WTC11 (cell line): ENCODE measurements around the gene TTLL11.

Experiments used
- CBFB ChIP-seq: sonication (generic); formaldehyde crosslinking; IDR thresholded peaks from 2 replicates; pipeline ENCODE4 v1.8.1; 2022; ENCODE audit warnings: mild to moderate bottlenecking, low read depth, missing genetic modification reagents
- ETV6 ChIP-seq: sonication (generic); formaldehyde crosslinking; IDR thresholded peaks from 2 replicates; pipeline ENCODE4 v1.8.1; 2022; ENCODE audit warnings: mild to moderate bottlenecking, missing genetic modification reagents
- JUN ChIP-seq: sonication (generic); formaldehyde crosslinking; IDR thresholded peaks from 2 replicates; pipeline ENCODE4 v1.8.0; 2023; ENCODE audit warnings: mild to moderate bottlenecking, missing genetic modification reagents
- NFYB ChIP-seq: sonication (generic); formaldehyde crosslinking; conservative IDR thresholded peaks from 2 replicates; pipeline ENCODE4 v1.8.0; 2022; ENCODE audit warnings: low read depth, missing genetic modification reagents
- SMAD4 ChIP-seq: sonication (generic); formaldehyde crosslinking; IDR thresholded peaks from 2 replicates; pipeline ENCODE4 v1.8.0; 2022; ENCODE audit warnings: mild to moderate bottlenecking, missing genetic modification reagents
- SP1 ChIP-seq: sonication (generic); formaldehyde crosslinking; conservative IDR thresholded peaks from 2 replicates; pipeline ENCODE4 v1.8.1; 2022; ENCODE audit warnings: missing genetic modification reagents
- TP53 ChIP-seq: sonication (generic); formaldehyde crosslinking; IDR thresholded peaks from 2 replicates; pipeline ENCODE4 v1.8.1; 2023; ENCODE audit warnings: mild to moderate bottlenecking, missing genetic modification reagents
- ZNF138 ChIP-seq: sonication (generic); formaldehyde crosslinking; conservative IDR thresholded peaks from 2 replicates; pipeline ENCODE4 v1.8.1; 2022; ENCODE audit warnings: mild to moderate bottlenecking, moderate library complexity, missing genetic modification reagents
- ZNF423 ChIP-seq: fragments of 250-450 bp; sonication (Bioruptor Pico); IDR thresholded peaks from 2 replicates; pipeline ENCODE4 v2.1.2; 2022; ENCODE audit warnings: mild to moderate bottlenecking, moderate library complexity
- TF ChIP-seq, protein P1 (sequence below): fragments of 200-600 bp; IDR thresholded peaks from 2 replicates; pipeline ENCODE4 v1.8.0; 2022; ENCODE audit warnings: antibody characterized with exemption
- TF ChIP-seq, protein P2 (sequence below): sonication (generic); formaldehyde crosslinking; IDR thresholded peaks from 2 replicates; pipeline ENCODE4 v1.8.1; 2022; ENCODE audit warnings: low read depth, mild to moderate bottlenecking, moderate library complexity, missing genetic modification reagents, borderline replicate concordance
- TF ChIP-seq, protein P3 (sequence below): sonication (generic); formaldehyde crosslinking; IDR thresholded peaks from 2 replicates; pipeline ENCODE4 v1.8.0; 2022; ENCODE audit warnings: mild to moderate bottlenecking, missing genetic modification reagents
- TF ChIP-seq, protein P4 (sequence below): sonication (generic); formaldehyde crosslinking; IDR thresholded peaks from 2 replicates; pipeline ENCODE4 v1.8.1; 2023; ENCODE audit warnings: mild to moderate bottlenecking, missing genetic modification reagents, moderate library complexity
- TF ChIP-seq, protein P5 (sequence below): sonication (generic); formaldehyde crosslinking; IDR thresholded peaks from 2 replicates; pipeline ENCODE4 v1.8.1; 2022; ENCODE audit warnings: missing genetic modification reagents, borderline replicate concordance

DNA sequence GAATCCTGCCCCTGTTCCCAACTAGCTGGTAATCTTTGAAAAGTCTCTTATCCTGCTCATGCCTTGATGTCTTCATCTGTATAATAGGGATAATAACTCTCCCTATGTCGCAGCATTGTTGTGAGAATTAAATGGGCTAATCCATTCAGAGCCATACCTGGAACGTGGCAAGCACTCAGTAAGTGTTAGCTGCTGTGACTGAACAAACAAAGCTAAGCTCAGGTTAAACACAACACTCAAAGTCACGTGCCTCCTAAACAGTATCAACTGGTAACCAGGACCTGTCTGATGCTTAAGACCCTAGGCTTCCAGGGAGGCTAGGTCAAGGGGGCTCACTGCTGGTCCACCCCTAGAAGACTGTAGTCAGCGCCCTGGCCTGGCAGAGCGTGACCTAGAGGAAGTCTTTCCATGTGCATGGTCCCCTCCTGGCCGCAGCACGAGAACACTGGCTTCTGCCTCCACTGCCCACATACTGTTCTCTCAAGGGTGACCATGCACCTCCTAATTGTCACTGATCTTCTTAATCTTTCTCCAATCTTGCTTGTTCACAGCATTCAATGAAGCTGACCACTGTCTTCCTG is 211.1 kb downstream of the TTLL11 start:
- TF ChIP-seq, protein P1, sequence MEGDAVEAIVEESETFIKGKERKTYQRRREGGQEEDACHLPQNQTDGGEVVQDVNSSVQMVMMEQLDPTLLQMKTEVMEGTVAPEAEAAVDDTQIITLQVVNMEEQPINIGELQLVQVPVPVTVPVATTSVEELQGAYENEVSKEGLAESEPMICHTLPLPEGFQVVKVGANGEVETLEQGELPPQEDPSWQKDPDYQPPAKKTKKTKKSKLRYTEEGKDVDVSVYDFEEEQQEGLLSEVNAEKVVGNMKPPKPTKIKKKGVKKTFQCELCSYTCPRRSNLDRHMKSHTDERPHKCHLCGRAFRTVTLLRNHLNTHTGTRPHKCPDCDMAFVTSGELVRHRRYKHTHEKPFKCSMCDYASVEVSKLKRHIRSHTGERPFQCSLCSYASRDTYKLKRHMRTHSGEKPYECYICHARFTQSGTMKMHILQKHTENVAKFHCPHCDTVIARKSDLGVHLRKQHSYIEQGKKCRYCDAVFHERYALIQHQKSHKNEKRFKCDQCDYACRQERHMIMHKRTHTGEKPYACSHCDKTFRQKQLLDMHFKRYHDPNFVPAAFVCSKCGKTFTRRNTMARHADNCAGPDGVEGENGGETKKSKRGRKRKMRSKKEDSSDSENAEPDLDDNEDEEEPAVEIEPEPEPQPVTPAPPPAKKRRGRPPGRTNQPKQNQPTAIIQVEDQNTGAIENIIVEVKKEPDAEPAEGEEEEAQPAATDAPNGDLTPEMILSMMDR, result no peak
- TF ChIP-seq ETV6 (CRISPR knock-in tag) (no peak), TP53 (no peak), ZNF138 (CRISPR knock-in tag) (no peak), ZNF423 (no peak), JUN (no peak), CBFB (no peak), SMAD4 (CRISPR knock-in tag) (no peak), SP1 (no peak), NFYB (CRISPR knock-in tag) (no peak)
- TF ChIP-seq, protein P2, sequence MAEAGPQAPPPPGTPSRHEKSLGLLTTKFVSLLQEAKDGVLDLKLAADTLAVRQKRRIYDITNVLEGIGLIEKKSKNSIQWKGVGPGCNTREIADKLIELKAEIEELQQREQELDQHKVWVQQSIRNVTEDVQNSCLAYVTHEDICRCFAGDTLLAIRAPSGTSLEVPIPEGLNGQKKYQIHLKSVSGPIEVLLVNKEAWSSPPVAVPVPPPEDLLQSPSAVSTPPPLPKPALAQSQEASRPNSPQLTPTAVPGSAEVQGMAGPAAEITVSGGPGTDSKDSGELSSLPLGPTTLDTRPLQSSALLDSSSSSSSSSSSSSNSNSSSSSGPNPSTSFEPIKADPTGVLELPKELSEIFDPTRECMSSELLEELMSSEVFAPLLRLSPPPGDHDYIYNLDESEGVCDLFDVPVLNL (CRISPR knock-in tag), result no peak
- TF ChIP-seq, protein P3, sequence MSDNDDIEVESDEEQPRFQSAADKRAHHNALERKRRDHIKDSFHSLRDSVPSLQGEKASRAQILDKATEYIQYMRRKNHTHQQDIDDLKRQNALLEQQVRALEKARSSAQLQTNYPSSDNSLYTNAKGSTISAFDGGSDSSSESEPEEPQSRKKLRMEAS (CRISPR knock-in tag), result no peak
- TF ChIP-seq, protein P4, sequence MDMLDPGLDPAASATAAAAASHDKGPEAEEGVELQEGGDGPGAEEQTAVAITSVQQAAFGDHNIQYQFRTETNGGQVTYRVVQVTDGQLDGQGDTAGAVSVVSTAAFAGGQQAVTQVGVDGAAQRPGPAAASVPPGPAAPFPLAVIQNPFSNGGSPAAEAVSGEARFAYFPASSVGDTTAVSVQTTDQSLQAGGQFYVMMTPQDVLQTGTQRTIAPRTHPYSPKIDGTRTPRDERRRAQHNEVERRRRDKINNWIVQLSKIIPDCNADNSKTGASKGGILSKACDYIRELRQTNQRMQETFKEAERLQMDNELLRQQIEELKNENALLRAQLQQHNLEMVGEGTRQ (CRISPR knock-in tag), result no peak
- TF ChIP-seq, protein P5, sequence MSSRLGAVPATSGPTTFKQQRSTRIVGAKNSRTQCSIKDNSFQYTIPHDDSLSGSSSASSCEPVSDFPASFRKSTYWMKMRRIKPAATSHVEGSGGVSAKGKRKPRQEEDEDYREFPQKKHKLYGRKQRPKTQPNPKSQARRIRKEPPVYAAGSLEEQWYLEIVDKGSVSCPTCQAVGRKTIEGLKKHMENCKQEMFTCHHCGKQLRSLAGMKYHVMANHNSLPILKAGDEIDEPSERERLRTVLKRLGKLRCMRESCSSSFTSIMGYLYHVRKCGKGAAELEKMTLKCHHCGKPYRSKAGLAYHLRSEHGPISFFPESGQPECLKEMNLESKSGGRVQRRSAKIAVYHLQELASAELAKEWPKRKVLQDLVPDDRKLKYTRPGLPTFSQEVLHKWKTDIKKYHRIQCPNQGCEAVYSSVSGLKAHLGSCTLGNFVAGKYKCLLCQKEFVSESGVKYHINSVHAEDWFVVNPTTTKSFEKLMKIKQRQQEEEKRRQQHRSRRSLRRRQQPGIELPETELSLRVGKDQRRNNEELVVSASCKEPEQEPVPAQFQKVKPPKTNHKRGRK (CRISPR knock-in tag), result no peak
